ENCODE results near the gene STIM2.

- TF ChIP-seq CTCF (conservative IDR thresholded peaks at IDR 0.05) (no peak), EZH2 (IDR thresholded peaks at IDR 0.05; ENCODE audit: low read depth) (no peak)
Measured at GRCh38 chr4:27006646-27007045, 146.0 kb downstream of the STIM2 start.

Measured in PC-9 (cell line).